Measurements from ENCODE around the gene TCEANC.

The TCEANC gene

GRCh38 chrX:13692771-13693231 is 39.9 kb downstream of the TCEANC start:
- no peak for DNase-seq (ENCODE audit: low read depth)

- no peak for DNase-seq (ENCODE audit: low read depth)
These were observed 40.5 kb downstream of the TCEANC start for GRCh38 chrX:13693341-13693961.

GRCh38 chrX:13694359-13694758 is 41.4 kb downstream of the TCEANC start:
- DNase-seq (ENCODE audit: low read depth) = no peak

- DNase-seq (ENCODE audit: low read depth) = no peak
These were observed 42.0 kb downstream of the TCEANC start for GRCh38 chrX:13694983-13695382.

- no peak for DNase-seq (ENCODE audit: low read depth)
These were observed 42.7 kb downstream of the TCEANC start for GRCh38 chrX:13695601-13696115.

GRCh38 chrX:13697455-13697854 is 44.5 kb downstream of the TCEANC start:
- no peak for DNase-seq (ENCODE audit: low read depth)

- DNase-seq (ENCODE audit: low read depth) = no peak
These were observed 45.0 kb downstream of the TCEANC start for GRCh38 chrX:13697976-13698375.

GRCh38 chrX:13698432-13698831 is 45.5 kb downstream of the TCEANC start:
- DNase-seq (ENCODE audit: low read depth) = no peak

GRCh38 chrX:13699183-13699826 is 46.4 kb downstream of the TCEANC start:
- no peak for DNase-seq (ENCODE audit: low read depth)

GRCh38 chrX:13700380-13700779 is 47.4 kb downstream of the TCEANC start:
- DNase-seq (ENCODE audit: low read depth) = no peak

- DNase-seq (ENCODE audit: low read depth) = no peak
These were observed 49.3 kb downstream of the TCEANC start for GRCh38 chrX:13702111-13702789.

- no peak for DNase-seq (ENCODE audit: low read depth)
These were observed 50.2 kb downstream of the TCEANC start for GRCh38 chrX:13703135-13703534.

- no peak for DNase-seq (ENCODE audit: low read depth)
These were observed 50.6 kb downstream of the TCEANC start for GRCh38 chrX:13703589-13703988.

GRCh38 chrX:13711141-13711540 is 58.2 kb downstream of the TCEANC start:
- DNase-seq (ENCODE audit: low read depth) = no peak

Data from activated T-cell treated with anti-CD3 and anti-CD28 coated beads for 1 hour (primary cell).